A673 (cell line): ENCODE data around the gene PCED1B.
"Not testable (repeated sequence)": the region's sequence is repeated elsewhere in the genome, so short reads cannot be mapped to it uniquely, and the experiment has no call there.

Experiments
- CTCF ChIP-seq: fragments of 300-800, 200-600 bp; sonication (generic); conservative IDR thresholded peaks from 2 replicates; pipeline ENCODE4 v1.5.1; 2017; ENCODE audit warnings: low read depth, mild to moderate bottlenecking, antibody characterized with exemption, low read length, moderate library complexity, mixed read lengths
- EZH2 ChIP-seq: fragments of 200-600 bp; sonication (generic); IDR thresholded peaks from 2 replicates; pipeline ENCODE4 v1.6.1; 2017; ENCODE audit warnings: borderline replicate concordance, low read depth, mild to moderate bottlenecking, mixed read lengths, antibody characterized with exemption, low read length; ENCODE audit not compliant: poor library complexity, severe bottlenecking

GRCh38 chr12:47217595-47217869, 138.1 kb downstream of the PCED1B start:
- TF ChIP-seq CTCF, EZH2: not testable (repeated sequence)
